ENCODE data around the gene ING2.
"Not testable (repeated sequence)": the region's sequence is repeated elsewhere in the genome, so short reads cannot be mapped to it uniquely, and the experiment has no call there.

The ING2 gene

DNA sequence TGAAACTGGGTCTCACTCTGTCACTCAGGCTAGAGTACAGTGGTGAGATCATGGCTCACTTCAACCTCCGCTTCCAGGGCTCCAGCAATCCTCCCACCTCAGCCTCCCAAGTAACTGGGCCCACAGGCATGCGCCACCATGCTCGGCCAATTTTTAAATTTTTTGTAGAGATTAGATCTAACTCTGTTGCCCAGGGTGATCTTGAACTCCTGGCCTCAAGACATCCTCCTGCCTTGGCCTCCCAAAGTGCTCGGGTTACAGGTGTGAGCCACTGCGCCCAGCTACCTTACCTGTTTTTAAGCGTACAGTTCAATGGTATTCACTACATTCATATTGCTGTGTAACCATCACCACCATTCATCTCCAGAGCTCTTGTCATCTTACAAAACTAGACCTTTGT, 41.5 kb downstream of the ING2 start:
- H3K9me3 Mint-ChIP-seq: peaks cover 25% of the 10 kb centered on the region
- peaks cover 6% of the 10 kb centered on the region for H3K36me3 Mint-ChIP-seq (ENCODE audit: low read depth)
- peaks cover 14% of the 10 kb centered on the region for H3K27me3 Mint-ChIP-seq (ENCODE audit: low read depth, poor library complexity)
- TF ChIP-seq, protein P1, sequence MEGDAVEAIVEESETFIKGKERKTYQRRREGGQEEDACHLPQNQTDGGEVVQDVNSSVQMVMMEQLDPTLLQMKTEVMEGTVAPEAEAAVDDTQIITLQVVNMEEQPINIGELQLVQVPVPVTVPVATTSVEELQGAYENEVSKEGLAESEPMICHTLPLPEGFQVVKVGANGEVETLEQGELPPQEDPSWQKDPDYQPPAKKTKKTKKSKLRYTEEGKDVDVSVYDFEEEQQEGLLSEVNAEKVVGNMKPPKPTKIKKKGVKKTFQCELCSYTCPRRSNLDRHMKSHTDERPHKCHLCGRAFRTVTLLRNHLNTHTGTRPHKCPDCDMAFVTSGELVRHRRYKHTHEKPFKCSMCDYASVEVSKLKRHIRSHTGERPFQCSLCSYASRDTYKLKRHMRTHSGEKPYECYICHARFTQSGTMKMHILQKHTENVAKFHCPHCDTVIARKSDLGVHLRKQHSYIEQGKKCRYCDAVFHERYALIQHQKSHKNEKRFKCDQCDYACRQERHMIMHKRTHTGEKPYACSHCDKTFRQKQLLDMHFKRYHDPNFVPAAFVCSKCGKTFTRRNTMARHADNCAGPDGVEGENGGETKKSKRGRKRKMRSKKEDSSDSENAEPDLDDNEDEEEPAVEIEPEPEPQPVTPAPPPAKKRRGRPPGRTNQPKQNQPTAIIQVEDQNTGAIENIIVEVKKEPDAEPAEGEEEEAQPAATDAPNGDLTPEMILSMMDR (IDR thresholded peaks at IDR 0.05): no peak
- no peak overlapping the region for H3K4me3 Mint-ChIP-seq
- no peak for DNase-seq
- no peak overlapping the region for H3K27ac Mint-ChIP-seq
- peaks cover 25% of the 10 kb centered on the region for H3K4me1 Mint-ChIP-seq

DNA sequence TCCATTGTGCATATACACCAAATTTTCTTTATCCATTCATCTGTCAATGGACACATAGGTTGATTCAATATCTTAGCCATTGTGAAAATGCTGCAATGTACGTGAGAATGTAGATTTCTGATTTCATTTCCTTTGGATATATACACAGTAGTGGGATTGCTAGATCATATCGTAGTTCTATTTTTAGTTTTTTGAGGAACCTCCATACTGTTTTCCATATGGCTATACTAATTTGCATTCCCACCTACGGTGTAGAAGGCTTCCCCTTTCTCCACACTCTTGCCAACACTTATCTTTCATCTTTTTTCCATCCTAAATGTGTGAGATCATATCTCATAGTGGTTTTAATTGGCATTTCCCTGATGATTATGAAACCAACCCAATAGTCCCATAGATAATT, 43.4 kb downstream of the ING2 start:
- TF ChIP-seq, protein P1 (IDR thresholded peaks at IDR 0.05): no peak
- Mint-ChIP-seq H3K4me1 (peaks cover 23% of the 10 kb centered on the region), H3K9me3 (peaks cover 34% of the 10 kb centered on the region), H3K27ac (no peak overlapping the region), H3K36me3 (ENCODE audit: low read depth) (peaks cover 6% of the 10 kb centered on the region), H3K4me3 (no peak overlapping the region), H3K27me3 (ENCODE audit: low read depth, poor library complexity) (peaks cover 14% of the 10 kb centered on the region)
- DNase-seq: no peak

DNA sequence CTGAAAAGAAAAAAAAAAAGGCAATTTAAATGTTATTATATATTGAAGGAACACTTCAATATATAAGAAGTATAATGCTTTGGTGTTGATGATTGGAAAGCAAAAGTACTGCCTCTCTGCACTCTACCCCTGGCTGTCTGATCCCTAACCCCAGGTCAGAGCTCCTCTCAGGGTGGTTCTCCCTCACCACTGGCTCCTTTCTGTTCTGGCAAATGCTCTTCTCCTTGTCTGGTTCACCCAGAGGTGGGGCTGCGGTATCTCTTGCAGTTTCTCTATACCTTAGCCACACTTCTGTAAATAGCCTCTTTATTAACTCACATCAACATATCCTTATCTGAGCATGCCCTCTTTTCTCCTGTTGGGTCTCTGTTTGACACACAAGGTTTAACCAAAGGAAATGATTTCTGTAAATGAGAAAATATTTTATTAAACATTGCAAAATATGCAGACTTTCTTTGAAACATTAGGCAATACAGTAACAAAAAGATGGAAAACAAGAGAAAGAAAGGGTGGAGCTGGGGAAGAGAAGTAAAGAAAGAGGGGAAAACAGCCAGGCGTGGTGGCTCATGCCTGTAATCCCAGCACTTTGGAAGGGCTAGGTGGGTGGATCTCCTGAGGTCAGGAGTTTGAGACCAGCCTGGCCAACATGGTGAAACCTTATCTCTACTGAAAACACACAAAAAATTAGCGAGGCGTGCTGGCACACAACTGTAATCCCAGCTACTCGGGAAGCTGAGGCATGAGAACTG, 45.7 kb downstream of the ING2 start:
- Mint-ChIP-seq H3K27me3 (ENCODE audit: low read depth, poor library complexity) (peaks cover 10% of the 10 kb centered on the region), H3K9me3 (peaks cover 17% of the 10 kb centered on the region), H3K27ac (peak overlapping the region; percentile 33), H3K36me3 (ENCODE audit: low read depth) (no peaks in the 10 kb centered on the region), H3K4me1 (peaks cover 23% of the 10 kb centered on the region), H3K4me3 (peak overlapping the region; percentile 44)
- TF ChIP-seq, protein P1 (IDR thresholded peaks at IDR 0.05): no peak
- DNase-seq: no peak

DNA sequence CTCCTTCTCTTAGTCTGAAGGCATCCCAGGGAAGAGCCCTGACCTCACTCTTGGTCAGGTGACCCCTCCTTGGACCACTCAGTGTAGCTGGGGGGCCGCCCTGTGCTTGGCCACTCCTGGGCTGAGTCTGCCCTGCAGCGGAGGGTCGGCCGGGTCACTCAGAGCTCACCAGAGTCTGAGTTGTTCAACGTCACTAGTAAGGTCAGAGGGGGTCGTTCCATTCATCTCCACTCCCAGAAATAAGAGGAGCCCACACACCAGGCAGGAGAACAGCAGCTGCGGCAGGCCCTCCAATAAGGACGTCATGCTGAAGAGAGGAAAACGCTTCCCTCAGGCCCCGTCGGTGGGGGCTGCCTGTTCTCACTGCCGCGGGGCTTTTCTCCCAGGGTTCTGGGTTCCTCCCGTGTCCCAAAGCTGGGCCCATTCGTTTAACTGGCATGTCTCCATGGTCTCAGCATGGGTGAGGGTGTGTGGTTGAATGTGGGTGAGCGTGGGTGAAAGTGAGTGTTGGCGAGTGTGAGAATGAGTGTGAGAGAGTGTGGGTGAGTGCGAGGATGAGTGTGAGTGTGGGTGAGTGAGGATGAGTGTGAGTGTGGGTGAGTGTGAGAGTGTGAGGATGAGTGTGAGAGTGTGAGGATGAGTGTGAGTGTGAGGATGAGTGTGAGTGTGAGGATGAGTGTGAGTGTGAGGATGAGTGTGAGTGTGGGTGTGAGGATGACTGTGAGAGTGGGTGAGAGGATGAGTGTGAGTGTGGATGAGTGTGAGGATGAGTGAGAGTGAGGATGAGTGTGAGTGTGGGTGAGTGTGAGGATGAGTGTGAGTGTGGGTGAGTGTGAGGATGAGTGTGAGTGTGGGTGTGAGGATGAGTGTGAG, 47.7 kb downstream of the ING2 start:
- Mint-ChIP-seq H3K9me3 (peaks cover 11% of the 10 kb centered on the region), H3K36me3 (ENCODE audit: low read depth) (no peaks in the 10 kb centered on the region), H3K27ac (no peak overlapping the region), H3K4me3 (no peak overlapping the region), H3K27me3 (ENCODE audit: low read depth, poor library complexity) (peaks cover 4% of the 10 kb centered on the region), H3K4me1 (peaks cover 23% of the 10 kb centered on the region)
- TF ChIP-seq, protein P1 (IDR thresholded peaks at IDR 0.05): no peak
- peak; percentile 10 for DNase-seq

DNA sequence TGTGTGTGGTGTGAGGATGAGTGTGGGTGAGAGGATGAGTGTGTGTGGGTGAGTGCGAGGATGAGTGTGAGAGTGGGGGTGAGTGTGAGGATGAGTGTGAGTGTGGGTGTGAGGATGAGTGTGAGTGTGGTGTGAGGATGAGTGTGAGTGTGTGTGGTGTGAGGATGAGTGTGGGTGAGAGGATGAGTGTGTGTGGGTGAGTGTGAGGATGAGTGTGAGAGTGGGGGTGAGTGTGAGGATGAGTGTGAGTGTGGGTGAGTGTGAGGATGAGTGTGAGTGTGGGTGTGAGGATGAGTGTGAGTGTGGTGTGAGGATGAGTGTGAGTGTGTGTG, 48.3 kb downstream of the ING2 start:
- peaks cover 23% of the 10 kb centered on the region for H3K4me1 Mint-ChIP-seq
- not testable (repeated sequence) for H3K4me3 Mint-ChIP-seq; DNase-seq; H3K27me3 Mint-ChIP-seq (ENCODE audit: low read depth, poor library complexity); H3K36me3 Mint-ChIP-seq (ENCODE audit: low read depth); H3K27ac Mint-ChIP-seq
- peaks cover 11% of the 10 kb centered on the region for H3K9me3 Mint-ChIP-seq

DNA sequence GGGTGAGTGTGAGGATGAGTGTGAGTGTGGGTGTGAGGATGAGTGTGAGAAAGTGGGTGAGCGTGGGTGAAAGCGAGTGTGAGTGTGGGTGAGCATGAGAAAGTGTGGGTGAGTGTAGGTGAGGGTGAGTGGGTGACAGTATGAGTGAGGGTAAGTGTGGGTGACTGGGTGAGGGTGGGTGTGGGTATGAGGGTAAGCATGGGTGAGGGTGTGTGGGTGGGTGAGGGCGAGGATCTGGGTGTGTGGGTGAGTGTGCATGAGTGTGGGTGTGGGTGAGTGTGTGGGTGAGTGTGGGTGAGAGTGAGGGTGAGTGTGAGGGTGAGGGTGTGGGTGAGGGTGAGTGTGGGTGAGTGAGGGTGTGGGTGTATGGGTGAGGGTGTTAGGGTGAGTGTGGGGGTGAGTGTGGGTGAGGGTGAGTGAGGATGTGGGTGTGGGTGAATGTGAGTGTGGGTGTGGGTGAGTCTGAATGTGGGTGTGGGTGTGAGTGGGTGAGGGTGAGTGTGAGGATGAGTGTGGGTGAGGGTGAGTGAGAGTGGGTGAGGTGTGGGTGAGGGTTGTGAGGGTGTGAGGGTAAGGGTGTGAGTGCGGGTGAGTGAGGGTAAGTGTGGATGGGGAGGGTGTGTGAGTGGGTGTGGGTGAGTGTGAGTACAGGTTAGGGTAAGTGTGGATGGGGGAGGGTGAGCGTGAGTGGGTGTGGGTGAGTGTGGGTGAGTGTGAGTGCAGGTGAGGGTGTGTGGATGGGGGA, 48.9 kb downstream of the ING2 start:
- Mint-ChIP-seq H3K27ac (no peak overlapping the region), H3K36me3 (ENCODE audit: low read depth) (no peaks in the 10 kb centered on the region), H3K4me1 (peaks cover 23% of the 10 kb centered on the region), H3K4me3 (no peak overlapping the region), H3K9me3 (peaks cover 11% of the 10 kb centered on the region), H3K27me3 (ENCODE audit: low read depth, poor library complexity) (peaks cover 4% of the 10 kb centered on the region)
- TF ChIP-seq, protein P1 (IDR thresholded peaks at IDR 0.05): no peak
- no peak for DNase-seq
